ENCODE results near the gene PTPRN2.
"Not testable (repeated sequence)": the region's sequence is repeated elsewhere in the genome, so short reads cannot be mapped to it uniquely, and the experiment has no call there.

The PTPRN2 gene

GRCh38 chr7:157737151-157738065, 850.2 kb downstream of the PTPRN2 start:
- POLR2A ChIA-PET: no interaction called here
- no peak for DNase-seq (ENCODE audit: low read depth, low spot score)
- TF ChIP-seq CTCF (IDR thresholded peaks at IDR 0.05; ENCODE audit: insufficient read depth, low read length, missing control alignments): no peak
- CTCF ChIA-PET: no interaction called here
- H3K4me3 ChIP-seq (ENCODE audit: low read depth, low read length): no peak overlapping the region

GRCh38 chr7:157736341-157736740, 851.3 kb downstream of the PTPRN2 start:
- TF ChIP-seq CTCF (IDR thresholded peaks at IDR 0.05; ENCODE audit: insufficient read depth, low read length, missing control alignments): no peak
- ChIA-PET POLR2A (no interaction called here), CTCF (no interaction called here)

GRCh38 chr7:157735826-157736225, 851.8 kb downstream of the PTPRN2 start:
- no peak for TF ChIP-seq CTCF (IDR thresholded peaks at IDR 0.05; ENCODE audit: insufficient read depth, low read length, missing control alignments)
- DNase-seq (ENCODE audit: low read depth, low spot score): no peak
- ChIA-PET CTCF (no interaction called here), POLR2A (no interaction called here)
- H3K4me3 ChIP-seq (ENCODE audit: low read depth, low read length): no peak overlapping the region

More at GRCh38 chr7:157736341-157736740, 851.3 kb downstream of the PTPRN2 start:
- no peak for DNase-seq (ENCODE audit: low read depth, low spot score)
- H3K4me3 ChIP-seq (ENCODE audit: low read depth, low read length): no peak overlapping the region

DNA sequence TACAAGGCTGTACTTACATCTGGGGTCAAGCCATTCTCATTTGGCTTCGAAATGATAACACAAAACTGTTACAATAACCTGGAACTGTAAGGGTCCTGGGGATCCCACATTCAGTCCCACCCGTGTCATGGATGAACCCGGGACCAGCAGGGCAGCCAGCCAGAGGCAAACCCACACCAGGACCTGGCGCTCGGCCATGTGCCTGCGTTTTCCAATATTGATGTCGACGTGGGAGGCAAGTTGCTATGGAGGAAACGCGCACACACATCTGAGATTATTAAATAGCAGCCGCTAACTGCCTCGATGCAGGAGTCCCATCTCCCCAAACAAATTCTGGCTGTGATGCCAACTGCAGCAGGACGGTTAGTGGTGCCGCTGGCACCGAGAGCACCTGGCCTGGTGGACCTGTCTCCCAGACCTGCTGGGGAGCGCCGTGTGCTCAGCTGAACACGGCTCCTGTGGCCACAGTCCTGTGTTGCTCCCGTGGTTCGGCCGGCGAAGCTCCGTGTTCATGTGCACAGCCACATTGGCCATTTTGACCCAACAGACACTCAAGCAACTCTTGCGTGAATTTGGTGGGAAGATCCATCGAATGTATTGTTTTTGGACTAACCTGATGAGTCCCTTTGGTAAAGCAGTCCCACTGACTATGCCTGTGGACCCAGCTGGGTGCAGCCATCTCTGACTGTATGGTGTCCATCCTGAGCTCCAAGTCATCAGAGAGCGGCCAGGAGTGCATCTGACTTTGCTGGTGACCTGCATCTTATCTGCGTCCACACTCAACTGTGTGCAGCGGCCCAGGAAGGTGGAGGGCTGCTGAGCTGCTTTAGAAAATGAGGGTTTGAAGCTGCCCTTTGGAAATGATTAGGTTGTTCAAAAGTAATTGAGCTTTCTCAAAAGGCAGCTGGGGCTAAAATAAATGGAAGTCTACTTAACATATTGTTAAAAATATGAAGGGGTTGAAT, 852.7 kb downstream of the PTPRN2 start:
- no peak overlapping the region for H3K4me3 ChIP-seq (ENCODE audit: low read depth, low read length)
- TF ChIP-seq CTCF (IDR thresholded peaks at IDR 0.05; ENCODE audit: insufficient read depth, low read length, missing control alignments): no peak
- ChIA-PET POLR2A (no interaction called here), CTCF (no interaction called here)
- DNase-seq (ENCODE audit: low read depth, low spot score): no peak

GRCh38 chr7:157733760-157734395, 853.7 kb downstream of the PTPRN2 start:
- POLR2A ChIA-PET; DNase-seq (ENCODE audit: low read depth, low spot score); H3K4me3 ChIP-seq (ENCODE audit: low read depth, low read length); CTCF ChIA-PET: not testable (repeated sequence)

GRCh38 chr7:157731126-157731525, 856.5 kb downstream of the PTPRN2 start:
- no peak for DNase-seq (ENCODE audit: low read depth, low spot score)
- TF ChIP-seq CTCF (IDR thresholded peaks at IDR 0.05; ENCODE audit: insufficient read depth, low read length, missing control alignments): no peak
- CTCF ChIA-PET: no interaction called here
- no peak overlapping the region for H3K4me3 ChIP-seq (ENCODE audit: low read depth, low read length)
- POLR2A ChIA-PET: no interaction called here

Data from AG04449 (cell line).